Uterus (tissue), 4 donors: ENCODE measurements around the gene NR3C2. TPM values are rescaled to one million over a fixed set of nuclear protein-coding genes. Genes with fewer than 3 reads are reported as not detected.
"Not testable (repeated sequence)": the region's sequence is repeated elsewhere in the genome, so short reads cannot be mapped to it uniquely, and the experiment has no call there.

Experiments
- DNase-seq, 2 donors: peaks; one replicate each; pipeline ENCODE4 v3.0.0-alpha.2; 2019 to 2020
- H3K27ac ChIP-seq, 2 donors: fragments of 200-600 bp; sonication (generic); 1 replicate in 1 of 2; 2 replicates in 1 of 2; pipeline ENCODE4 v1.5.1; 2016 to 2018
- H3K27me3 ChIP-seq, 2 donors: fragments of 200-600 bp; sonication (generic); one replicate each; pipeline ENCODE4 v1.5.1; 2018 to 2019; ENCODE audit warnings: control low read depth in 1 of 2
- H3K36me3 ChIP-seq, 2 donors: fragments of 200-600 bp; sonication (generic); one replicate each; pipeline ENCODE4 v1.5.1; 2019; ENCODE audit warnings: control low read depth in 1 of 2
- H3K4me1 ChIP-seq, 2 donors: fragments of 200-600 bp; sonication (generic); one replicate each; pipeline ENCODE4 v1.5.1; 2018 to 2019; ENCODE audit warnings: control low read depth in 1 of 2
- H3K4me3 ChIP-seq, 2 donors: fragments of 200-600 bp; sonication (generic); 1 replicate in 1 of 2; 2 replicates in 1 of 2; pipeline ENCODE4 v1.5.1; 2018 to 2019; ENCODE audit warnings: mild to moderate bottlenecking in 1 of 2
- H3K9me3 ChIP-seq, 2 donors: fragments of 200-600 bp; sonication (generic); one replicate each; pipeline ENCODE4 v1.5.1; 2019; ENCODE audit warnings: control low read depth in 1 of 2
- POLR2A ChIP-seq, 2 donors: fragments of 450-650 bp; IDR thresholded peaks; one replicate each; pipeline ENCODE4 v1.6.1; 2016; ENCODE audit warnings: antibody characterized with exemption in 2 of 2, mild to moderate bottlenecking in 1 of 2, moderate library complexity in 1 of 2
- intact Hi-C: fragments of 100-400 bp; cut with DNase I; formaldehyde crosslinking; loops from one replicate; pipeline ENCODE4 v1.15.1; 2023; ENCODE audit warnings: low total_unique reads
- total RNA-seq, 4 donors: library from RNA; depleted of rRNA in 3 of 4; stranded (reverse); fragments of >200 nt in 3 of 4; gene quantifications; one replicate each; pipeline versions ENCODE4 v1.1.0 to v1.2.4, GENCODE V29; 2014 to 2023
- TF ChIP-seq, protein P1 (sequence below), 4 experiments: fragments of 200-600 bp in 2 of 4; fragments of 450-650 bp in 2 of 4; sonication (generic) in 2 of 4; IDR thresholded peaks; one replicate each; pipeline ENCODE4 v1.5.1; 2016 to 2019; ENCODE audit warnings: antibody characterized with exemption in 4 of 4, mild to moderate bottlenecking in 2 of 4, moderate library complexity in 1 of 4
- donor health status: DM: yes; HTN: yes; CAD: no.

Gene NR3C2
- total RNA-seq, 4 donors from 2014 or later, result 10.0 to 46.7 (median 12.5) TPM

DNA sequence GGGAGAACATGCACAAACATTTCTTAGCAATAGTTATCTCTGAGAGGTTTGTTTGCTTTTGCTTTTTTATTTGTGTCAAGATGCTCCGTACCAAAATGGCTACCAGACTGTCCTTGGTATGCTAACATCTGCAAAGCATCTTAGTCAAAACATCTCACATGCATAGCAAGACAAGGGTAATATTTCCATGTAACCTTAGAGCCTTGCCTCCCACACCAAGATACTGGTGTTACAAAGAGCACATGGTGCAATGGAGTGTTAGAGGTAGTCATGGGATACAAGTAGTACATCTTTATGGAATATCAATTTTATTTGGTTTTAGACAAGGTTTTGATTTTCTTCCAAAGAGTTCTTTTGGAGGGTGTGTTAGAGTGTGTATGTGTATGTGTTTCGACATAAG lies 109.7 kb downstream of the NR3C2 start:
- H3K9me3 ChIP-seq, result no peaks in the 10 kb centered on the region
- H3K4me1 ChIP-seq, result no peaks in the 10 kb centered on the region
- no peaks in the 10 kb centered on the region for H3K36me3 ChIP-seq
- no peak overlapping the region for H3K27ac ChIP-seq
- DNase-seq, result no peak
- H3K27me3 ChIP-seq, result no peaks in the 10 kb centered on the region
- intact Hi-C loops, result no loop called here
- no peak overlapping the region for H3K4me3 ChIP-seq
- no peak for TF ChIP-seq POLR2A (IDR thresholded peaks at IDR 0.05)
- TF ChIP-seq, protein P1, sequence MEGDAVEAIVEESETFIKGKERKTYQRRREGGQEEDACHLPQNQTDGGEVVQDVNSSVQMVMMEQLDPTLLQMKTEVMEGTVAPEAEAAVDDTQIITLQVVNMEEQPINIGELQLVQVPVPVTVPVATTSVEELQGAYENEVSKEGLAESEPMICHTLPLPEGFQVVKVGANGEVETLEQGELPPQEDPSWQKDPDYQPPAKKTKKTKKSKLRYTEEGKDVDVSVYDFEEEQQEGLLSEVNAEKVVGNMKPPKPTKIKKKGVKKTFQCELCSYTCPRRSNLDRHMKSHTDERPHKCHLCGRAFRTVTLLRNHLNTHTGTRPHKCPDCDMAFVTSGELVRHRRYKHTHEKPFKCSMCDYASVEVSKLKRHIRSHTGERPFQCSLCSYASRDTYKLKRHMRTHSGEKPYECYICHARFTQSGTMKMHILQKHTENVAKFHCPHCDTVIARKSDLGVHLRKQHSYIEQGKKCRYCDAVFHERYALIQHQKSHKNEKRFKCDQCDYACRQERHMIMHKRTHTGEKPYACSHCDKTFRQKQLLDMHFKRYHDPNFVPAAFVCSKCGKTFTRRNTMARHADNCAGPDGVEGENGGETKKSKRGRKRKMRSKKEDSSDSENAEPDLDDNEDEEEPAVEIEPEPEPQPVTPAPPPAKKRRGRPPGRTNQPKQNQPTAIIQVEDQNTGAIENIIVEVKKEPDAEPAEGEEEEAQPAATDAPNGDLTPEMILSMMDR (IDR thresholded peaks at IDR 0.05), result no peak

DNA sequence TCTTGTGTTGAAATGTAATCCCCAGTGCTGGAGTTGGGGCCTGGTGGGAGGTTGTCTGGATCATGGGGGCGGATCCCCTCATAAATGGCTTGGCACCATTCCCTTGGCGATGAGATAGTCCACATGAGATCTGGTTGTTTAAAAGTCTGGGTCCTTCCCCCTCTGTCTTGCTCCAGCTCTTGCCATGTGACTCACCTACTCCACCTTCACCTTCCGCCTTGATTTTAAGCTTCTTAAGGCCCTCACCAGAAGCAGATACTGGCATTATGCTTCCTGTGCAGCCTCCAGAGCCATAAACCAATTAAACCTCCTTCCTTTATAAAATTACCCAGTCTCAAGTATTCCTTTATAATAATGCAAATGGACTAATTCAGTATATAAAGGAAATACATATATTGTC lies 111.5 kb downstream of the NR3C2 start:
- Histone ChIP-seq H3K27me3 (no peaks in the 10 kb centered on the region), H3K9me3 (no peaks in the 10 kb centered on the region), H3K27ac (no peak overlapping the region), H3K36me3 (no peaks in the 10 kb centered on the region), H3K4me3 (no peak overlapping the region), H3K4me1 (no peaks in the 10 kb centered on the region)
- DNase-seq, result peak; percentile 19 to 24
- TF ChIP-seq, protein P1 (IDR thresholded peaks at IDR 0.05), result no peak
- no peak for TF ChIP-seq POLR2A (IDR thresholded peaks at IDR 0.05)
- intact Hi-C loops, result no loop called here

- DNase-seq, result peak; percentile 42 to 43
These were observed 112.1 kb downstream of the NR3C2 start for GRCh38 chr4:148330161-148330560.

GRCh38 chr4:148329751-148330150 lies 112.5 kb downstream of the NR3C2 start:
- no peak overlapping the region for H3K27ac ChIP-seq
- no peak for DNase-seq
- no peak overlapping the region for H3K4me3 ChIP-seq
- intact Hi-C loops, result no loop called here
- TF ChIP-seq, protein P1 (IDR thresholded peaks at IDR 0.05), result no peak
- no peak for TF ChIP-seq POLR2A (IDR thresholded peaks at IDR 0.05)
- no peaks in the 10 kb centered on the region for H3K4me1 ChIP-seq
- no peaks in the 10 kb centered on the region for H3K9me3 ChIP-seq
- no peaks in the 10 kb centered on the region for H3K27me3 ChIP-seq
- H3K36me3 ChIP-seq, result no peaks in the 10 kb centered on the region

More at GRCh38 chr4:148330161-148330560, 112.1 kb downstream of the NR3C2 start:
- no peaks in the 10 kb centered on the region for H3K27me3 ChIP-seq
- H3K36me3 ChIP-seq, result no peaks in the 10 kb centered on the region
- H3K4me3 ChIP-seq, result no peak overlapping the region
- intact Hi-C loops, result no loop called here
- no peaks in the 10 kb centered on the region for H3K9me3 ChIP-seq
- no peaks in the 10 kb centered on the region for H3K4me1 ChIP-seq
- TF ChIP-seq POLR2A (IDR thresholded peaks at IDR 0.05), result no peak
- no peak overlapping the region for H3K27ac ChIP-seq

DNA sequence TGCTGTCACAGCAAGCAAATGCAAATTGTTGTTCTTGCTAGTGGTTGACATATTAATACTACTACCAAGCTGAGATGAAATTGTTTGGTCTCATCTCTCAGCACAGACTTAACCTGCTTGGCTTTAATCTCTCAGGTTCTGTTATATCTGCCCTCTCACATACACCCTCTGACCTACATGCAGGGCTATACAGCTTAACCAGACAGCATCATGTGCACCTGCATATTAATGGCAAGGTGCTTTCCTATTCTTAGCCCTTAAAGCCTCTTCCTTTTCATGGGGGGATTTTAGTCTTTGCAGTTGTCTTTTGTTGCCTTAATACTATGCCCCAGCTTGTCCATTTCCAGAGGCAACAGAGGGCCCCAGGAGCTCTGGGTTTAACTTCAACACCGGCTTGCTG lies 114.5 kb downstream of the NR3C2 start:
- H3K36me3 ChIP-seq, result no peaks in the 10 kb centered on the region
- H3K27me3 ChIP-seq, result no peaks in the 10 kb centered on the region
- intact Hi-C loops, result no loop called here
- no peak for DNase-seq
- TF ChIP-seq, protein P1 (IDR thresholded peaks at IDR 0.05), result no peak
- TF ChIP-seq POLR2A (IDR thresholded peaks at IDR 0.05), result no peak
- H3K27ac ChIP-seq, result no peak overlapping the region
- H3K9me3 ChIP-seq, result no peaks in the 10 kb centered on the region
- H3K4me3 ChIP-seq, result no peak overlapping the region
- H3K4me1 ChIP-seq, result no peaks in the 10 kb centered on the region

DNA sequence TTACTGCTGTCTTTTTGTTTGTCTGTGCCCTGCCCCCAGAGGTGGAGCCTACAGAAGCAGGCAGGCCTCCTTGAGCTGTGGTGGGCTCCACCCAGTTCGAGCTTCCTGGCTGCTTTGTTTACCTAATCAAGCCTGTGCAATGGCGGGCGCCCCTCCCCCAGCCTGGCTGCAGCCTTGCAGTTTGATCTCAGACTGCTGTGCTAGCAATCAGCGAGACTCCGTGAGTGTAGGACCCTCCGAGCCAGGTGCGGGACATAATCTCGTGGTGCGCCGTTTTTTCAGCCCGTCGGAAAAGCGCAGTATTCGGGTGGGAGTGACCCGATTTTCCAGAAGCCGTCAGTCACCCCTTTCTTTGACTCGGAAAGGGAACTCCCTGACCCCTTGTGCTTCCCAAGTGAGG lies 118.9 kb downstream of the NR3C2 start:
- H3K27me3 ChIP-seq, H3K36me3 ChIP-seq, H3K27ac ChIP-seq, H3K9me3 ChIP-seq, H3K4me3 ChIP-seq, DNase-seq, intact Hi-C loops, H3K4me1 ChIP-seq: not testable (repeated sequence)
